RWPE2 (cell line): Measurements from ENCODE around the gene SENP7.
A peak's percentile ranks its signal among the peaks of the same experiment; 100 is the strongest.

Experiments used
- ATAC-seq: fragments of 200-7000 bp; cut with Tn5 transposase; 3 replicates; pipeline ENCODE4 v1.9.1; 2021; ENCODE audit warnings: low read depth
- DNase-seq: peaks from one replicate; pipeline ENCODE4 v3.0.0-alpha.2; 2020; ENCODE audit warnings: low spot score
- H3K27ac ChIP-seq: fragments of 450-650 bp; 2 replicates; pipeline ENCODE4 v1.5.1; 2017; ENCODE audit warnings: mild to moderate bottlenecking; ENCODE audit not compliant: poor library complexity, severe bottlenecking
- H3K27me3 ChIP-seq: fragments of 250-450 bp; sonication (Bioruptor Pico); 2 replicates; pipeline ENCODE4 v1.5.1; 2021; ENCODE audit warnings: mild to moderate bottlenecking, moderate library complexity; ENCODE audit not compliant: insufficient read depth, poor library complexity, severe bottlenecking
- H3K36me3 ChIP-seq: fragments of 250-450 bp; sonication (Bioruptor Pico); 2 replicates; pipeline ENCODE4 v1.5.1; 2020; ENCODE audit warnings: low read depth, mild to moderate bottlenecking, moderate library complexity
- H3K4me1 ChIP-seq: fragments of 250-450 bp; sonication (Bioruptor Pico); 2 replicates; pipeline ENCODE4 v1.5.1; 2021; ENCODE audit warnings: mild to moderate bottlenecking, moderate library complexity; ENCODE audit not compliant: insufficient read depth, poor library complexity, severe bottlenecking
- H3K4me3 ChIP-seq: fragments of 250-450 bp; sonication (Bioruptor Pico); 2 replicates; pipeline ENCODE4 v1.5.1; 2021; ENCODE audit warnings: mild to moderate bottlenecking, moderate library complexity; ENCODE audit not compliant: severe bottlenecking
- H3K9me3 ChIP-seq: fragments of 250-450 bp; sonication (Bioruptor Pico); 2 replicates; pipeline ENCODE4 v1.5.1; 2021; ENCODE audit warnings: mild to moderate bottlenecking, moderate library complexity; ENCODE audit not compliant: severe bottlenecking
- TF ChIP-seq, protein P1 (sequence below): fragments of 450-650 bp; IDR thresholded peaks from one replicate; pipeline ENCODE4 v1.5.1; 2017; ENCODE audit warnings: mild to moderate bottlenecking, moderate library complexity; ENCODE audit not compliant: poor library complexity, severe bottlenecking

SENP7 gene

DNA sequence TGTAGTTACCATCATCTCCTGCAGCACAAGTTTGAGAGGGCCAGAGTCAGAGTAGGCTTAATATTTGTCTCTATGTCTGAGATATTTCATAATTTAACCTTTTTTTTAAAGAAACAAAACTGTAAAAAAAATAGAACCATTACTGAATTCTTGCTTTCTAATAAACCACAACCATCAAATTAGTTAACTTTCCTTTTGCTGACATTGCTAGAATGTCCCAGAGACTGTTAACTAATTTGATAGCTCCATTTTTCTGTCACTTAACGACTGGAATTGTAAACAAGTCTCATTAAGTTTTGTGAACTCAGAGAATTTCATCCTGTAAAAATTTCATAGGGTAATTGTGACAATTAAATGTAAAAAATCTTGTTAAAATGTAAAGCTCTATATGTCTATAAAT, 228.3 kb downstream of the SENP7 start:
- ATAC-seq, result no peak
- H3K36me3 ChIP-seq, result no peaks in the 10 kb centered on the region
- H3K4me3 ChIP-seq, result no peak overlapping the region

GRCh38 chr3:101281521-101282030, 231.4 kb downstream of the SENP7 start:
- Histone ChIP-seq H3K4me3 (no peak overlapping the region), H3K27ac (no peak overlapping the region), H3K9me3 (no peaks in the 10 kb centered on the region), H3K36me3 (no peaks in the 10 kb centered on the region), H3K4me1 (no peaks in the 10 kb centered on the region), H3K27me3 (no peaks in the 10 kb centered on the region)
- no peak for DNase-seq
- TF ChIP-seq, protein P1, sequence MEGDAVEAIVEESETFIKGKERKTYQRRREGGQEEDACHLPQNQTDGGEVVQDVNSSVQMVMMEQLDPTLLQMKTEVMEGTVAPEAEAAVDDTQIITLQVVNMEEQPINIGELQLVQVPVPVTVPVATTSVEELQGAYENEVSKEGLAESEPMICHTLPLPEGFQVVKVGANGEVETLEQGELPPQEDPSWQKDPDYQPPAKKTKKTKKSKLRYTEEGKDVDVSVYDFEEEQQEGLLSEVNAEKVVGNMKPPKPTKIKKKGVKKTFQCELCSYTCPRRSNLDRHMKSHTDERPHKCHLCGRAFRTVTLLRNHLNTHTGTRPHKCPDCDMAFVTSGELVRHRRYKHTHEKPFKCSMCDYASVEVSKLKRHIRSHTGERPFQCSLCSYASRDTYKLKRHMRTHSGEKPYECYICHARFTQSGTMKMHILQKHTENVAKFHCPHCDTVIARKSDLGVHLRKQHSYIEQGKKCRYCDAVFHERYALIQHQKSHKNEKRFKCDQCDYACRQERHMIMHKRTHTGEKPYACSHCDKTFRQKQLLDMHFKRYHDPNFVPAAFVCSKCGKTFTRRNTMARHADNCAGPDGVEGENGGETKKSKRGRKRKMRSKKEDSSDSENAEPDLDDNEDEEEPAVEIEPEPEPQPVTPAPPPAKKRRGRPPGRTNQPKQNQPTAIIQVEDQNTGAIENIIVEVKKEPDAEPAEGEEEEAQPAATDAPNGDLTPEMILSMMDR, result no peak
- ATAC-seq, result no peak

More for the DNA sequence above, 228.3 kb downstream of the SENP7 start:
- H3K27ac ChIP-seq, result no peak overlapping the region
- DNase-seq, result no peak
- no peaks in the 10 kb centered on the region for H3K4me1 ChIP-seq
- no peaks in the 10 kb centered on the region for H3K9me3 ChIP-seq
- H3K27me3 ChIP-seq, result no peaks in the 10 kb centered on the region
- TF ChIP-seq, protein P1, result no peak

- TF ChIP-seq, protein P1, result no peak
- Histone ChIP-seq H3K27me3 (no peaks in the 10 kb centered on the region), H3K9me3 (no peaks in the 10 kb centered on the region), H3K4me3 (no peak overlapping the region), H3K36me3 (no peaks in the 10 kb centered on the region), H3K4me1 (no peaks in the 10 kb centered on the region), H3K27ac (no peak overlapping the region)
- ATAC-seq, result peak; percentile 56; the same call in 2 of the 3 replicates
- no peak for DNase-seq
Measured at GRCh38 chr3:101279765-101280385, 233.1 kb downstream of the SENP7 start.

DNA sequence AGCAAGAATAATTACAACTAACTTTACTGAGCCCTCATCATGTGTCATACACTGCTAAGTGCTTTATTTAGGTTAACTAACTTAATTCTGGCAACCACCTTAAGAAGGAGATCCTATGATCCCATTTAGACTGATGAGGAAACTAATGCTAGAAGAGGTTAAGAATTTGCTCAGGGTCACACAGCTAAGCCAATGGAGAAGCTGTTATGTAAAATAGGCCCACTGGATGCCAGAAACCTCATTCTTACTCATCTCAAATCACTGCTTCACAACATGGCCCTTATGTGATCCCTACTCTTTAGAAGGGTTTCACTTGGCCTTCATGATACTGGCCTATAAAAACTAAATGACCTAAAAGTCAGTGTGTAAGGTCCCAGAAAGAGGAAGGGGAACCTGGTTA, 233.8 kb downstream of the SENP7 start:
- DNase-seq, result no peak
- Histone ChIP-seq H3K9me3 (no peaks in the 10 kb centered on the region), H3K36me3 (no peaks in the 10 kb centered on the region)

More for the DNA sequence above, 233.8 kb downstream of the SENP7 start:
- TF ChIP-seq, protein P1, result no peak
- Histone ChIP-seq H3K27ac (no peak overlapping the region), H3K4me3 (no peak overlapping the region), H3K4me1 (no peaks in the 10 kb centered on the region), H3K27me3 (no peaks in the 10 kb centered on the region)
- ATAC-seq, result no peak
